Nephron progenitor cell (in vitro differentiated cells): ENCODE data around the gene NDUFS6.

Source experiments
- DNase-seq: peaks from one replicate; pipeline ENCODE4 v3.0.0; 2021
- H3K27ac Mint-ChIP-seq: 2 replicates; pipeline ENCODE4 v1.8.0; 2021; ENCODE audit warnings: mild to moderate bottlenecking, moderate library complexity, mixed read lengths
- H3K27me3 Mint-ChIP-seq: 2 replicates; pipeline ENCODE4 v1.8.0; 2021; ENCODE audit warnings: mild to moderate bottlenecking, low read depth, mixed read lengths; ENCODE audit not compliant: poor library complexity
- H3K36me3 Mint-ChIP-seq: 2 replicates; pipeline ENCODE4 v1.8.0; 2021; ENCODE audit warnings: low read depth, mixed read lengths
- H3K4me1 Mint-ChIP-seq: 2 replicates; pipeline ENCODE4 v1.8.0; 2021; ENCODE audit warnings: mixed read lengths
- H3K4me3 Mint-ChIP-seq: 2 replicates; pipeline ENCODE4 v1.8.0; 2021; ENCODE audit warnings: mild to moderate bottlenecking, moderate library complexity, mixed read lengths
- H3K9me3 Mint-ChIP-seq: 2 replicates; pipeline ENCODE4 v1.8.0; 2021; ENCODE audit warnings: mild to moderate bottlenecking, moderate library complexity, mixed read lengths
- CTCF ChIP-seq: fragments of 200-600 bp; sonication (generic); IDR thresholded peaks from 2 replicates; pipeline ENCODE4 v1.5.0; 2021; ENCODE audit warnings: antibody characterized with exemption

NDUFS6 gene

DNA sequence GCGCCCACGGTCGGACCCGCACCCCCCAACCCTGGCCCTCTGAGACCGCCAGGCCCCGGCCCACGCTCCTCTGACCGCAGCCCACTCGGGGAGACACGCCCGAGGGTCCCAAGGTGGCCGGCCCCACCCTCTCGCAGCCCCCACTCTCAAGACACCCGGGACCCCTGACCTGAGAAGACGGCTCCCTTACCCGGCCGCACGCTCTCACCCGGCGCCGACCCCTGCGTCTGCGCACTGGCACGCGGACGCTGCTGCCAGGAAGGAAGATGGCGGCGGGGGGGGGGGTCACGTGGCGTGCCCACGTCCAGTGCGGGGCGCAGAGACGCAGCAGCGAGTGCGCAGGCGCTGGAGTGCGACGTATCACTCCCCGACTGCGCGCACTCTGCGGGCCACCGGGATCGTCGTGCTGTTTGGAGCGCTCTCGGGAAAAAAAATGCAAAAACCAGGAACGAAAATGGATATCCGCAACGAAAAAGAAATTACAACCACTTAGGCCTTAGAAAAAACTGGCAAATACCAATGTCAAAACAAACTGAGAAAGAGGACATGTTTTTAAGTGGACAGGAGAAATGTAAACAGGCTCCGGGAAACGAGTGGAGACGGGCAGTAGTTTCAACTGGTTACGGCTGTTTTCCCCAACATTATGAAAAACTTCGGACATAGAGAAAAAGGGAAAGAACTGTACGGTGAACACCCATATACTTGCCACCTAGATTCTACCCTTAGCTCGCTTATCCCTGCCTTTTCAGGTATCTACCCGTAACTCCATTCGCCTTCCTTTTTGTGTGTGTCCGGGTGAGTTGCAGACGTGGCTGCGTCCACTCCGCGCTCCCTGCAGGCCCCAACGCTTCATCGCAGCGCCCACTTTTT, 1.4 kb upstream of the NDUFS6 start, which contains the start of gene MRPL36:
TSS of gene MRPL36 (minus strand) at position 236 of the 870 bp plus-strand sequence. CDS start 902 bp downstream, outside the sequence.
- Mint-ChIP-seq H3K27me3 (peaks cover 3% of the 10 kb centered on the region), H3K4me1 (peaks cover 69% of the 10 kb centered on the region), H3K9me3 (no peaks in the 10 kb centered on the region), H3K36me3 (peaks cover 44% of the 10 kb centered on the region), H3K27ac (peak within 1 kb of the TSS; percentile 98), H3K4me3 (peak within 1 kb of the TSS; percentile 98)
- no peak for TF ChIP-seq CTCF
- peak; percentile 95 for DNase-seq

DNA sequence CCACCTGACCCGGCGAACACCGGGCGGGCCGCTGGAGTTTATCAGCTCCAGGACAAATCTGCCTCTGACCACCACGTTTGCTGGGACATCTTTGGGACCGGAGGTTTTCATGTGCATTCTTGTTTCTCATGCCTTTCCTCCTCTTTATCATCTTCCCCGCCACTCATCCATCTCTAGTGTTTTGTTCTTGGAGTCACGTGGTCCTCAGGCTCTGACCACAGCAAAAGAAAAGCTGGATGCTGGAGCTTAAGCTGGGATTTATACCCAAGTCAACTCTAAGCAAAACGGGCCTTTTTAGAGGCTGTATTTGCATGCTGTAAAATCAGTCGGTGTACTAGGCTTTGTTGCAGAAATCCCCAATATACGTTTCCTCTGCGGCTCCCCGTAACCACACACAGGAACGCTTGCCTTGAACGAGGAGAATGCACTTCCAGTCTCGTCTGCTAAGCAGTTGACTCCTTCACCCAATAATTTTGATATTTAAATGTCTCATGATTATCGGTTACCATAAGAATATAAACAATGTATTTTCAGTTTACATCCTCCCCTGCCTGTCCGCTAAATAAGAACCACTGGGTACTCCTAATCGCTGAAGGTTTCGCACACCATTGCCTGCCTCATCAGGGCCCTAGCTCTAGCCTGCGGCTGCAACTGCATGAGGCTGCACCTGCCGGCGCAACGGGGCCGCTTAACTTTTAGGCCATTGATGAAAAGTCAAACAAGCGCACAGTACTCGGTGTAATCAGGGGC, 560 bp upstream of the NDUFS6 start:
- DNase-seq: no peak
- Mint-ChIP-seq H3K4me3 (peak overlapping the region; percentile 98), H3K36me3 (peaks cover 47% of the 10 kb centered on the region), H3K27me3 (peaks cover 3% of the 10 kb centered on the region), H3K27ac (peak overlapping the region; percentile 70), H3K9me3 (no peaks in the 10 kb centered on the region), H3K4me1 (peaks cover 62% of the 10 kb centered on the region)
- no peak for TF ChIP-seq CTCF

GRCh38 chr5:1801967-1802295, 724 bp downstream of the NDUFS6 start:
- H3K4me3 Mint-ChIP-seq: peak overlapping the region; percentile 98
- no peak for DNase-seq
- H3K27ac Mint-ChIP-seq: peak overlapping the region; percentile 83
- peaks cover 54% of the 10 kb centered on the region for H3K4me1 Mint-ChIP-seq
- no peak for TF ChIP-seq CTCF
- peaks cover 53% of the 10 kb centered on the region for H3K36me3 Mint-ChIP-seq
- H3K9me3 Mint-ChIP-seq: no peaks in the 10 kb centered on the region
- peaks cover 3% of the 10 kb centered on the region for H3K27me3 Mint-ChIP-seq

GRCh38 chr5:1803192-1803591, 2.0 kb downstream of the NDUFS6 start:
- Mint-ChIP-seq H3K27me3 (no peaks in the 10 kb centered on the region), H3K4me3 (peak overlapping the region; percentile 98), H3K4me1 (peaks cover 44% of the 10 kb centered on the region), H3K9me3 (no peaks in the 10 kb centered on the region), H3K36me3 (peaks cover 54% of the 10 kb centered on the region), H3K27ac (no peak overlapping the region)
- no peak for TF ChIP-seq CTCF
- no peak for DNase-seq

DNA sequence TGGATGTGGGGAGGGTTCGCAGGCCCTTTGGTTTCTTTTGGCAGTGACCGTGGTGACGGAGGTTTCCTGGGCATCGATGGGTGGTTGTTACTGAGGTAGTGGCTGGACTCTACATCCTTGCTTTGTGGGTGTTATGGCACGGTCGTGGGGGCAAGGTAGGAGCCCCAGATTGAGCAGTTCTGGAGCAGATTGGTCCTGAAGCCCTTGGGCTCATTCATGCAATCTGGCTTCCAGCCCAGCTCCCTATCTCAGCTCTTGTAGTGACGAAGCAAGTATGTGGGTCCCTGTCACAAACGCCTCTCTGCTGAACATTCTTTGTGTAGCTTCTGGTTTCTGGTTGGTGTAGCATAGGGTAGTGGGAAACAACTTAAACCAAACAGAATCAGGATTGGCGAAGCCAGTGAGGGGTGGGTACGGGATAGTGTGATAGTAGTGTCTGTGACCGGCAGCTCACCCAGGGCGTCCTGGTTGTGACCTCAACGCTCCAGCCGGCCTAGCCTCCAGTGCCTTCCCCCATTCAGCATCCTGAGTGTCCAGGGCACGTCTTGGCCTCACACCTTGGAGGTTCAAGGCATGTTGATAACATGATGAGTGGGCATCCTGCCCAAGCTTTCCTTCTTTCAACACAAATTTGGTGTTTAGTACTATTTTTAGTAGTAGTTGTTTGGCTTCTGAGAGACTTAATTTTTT, 2.9 kb downstream of the NDUFS6 start:
- DNase-seq: no peak
- Mint-ChIP-seq H3K27me3 (no peaks in the 10 kb centered on the region), H3K4me3 (peak overlapping the region; percentile 16), H3K36me3 (peaks cover 54% of the 10 kb centered on the region), H3K4me1 (peaks cover 34% of the 10 kb centered on the region), H3K9me3 (no peaks in the 10 kb centered on the region), H3K27ac (no peak overlapping the region)
- TF ChIP-seq CTCF: no peak
